ENCODE data around the gene DNAJA2.

DNA sequence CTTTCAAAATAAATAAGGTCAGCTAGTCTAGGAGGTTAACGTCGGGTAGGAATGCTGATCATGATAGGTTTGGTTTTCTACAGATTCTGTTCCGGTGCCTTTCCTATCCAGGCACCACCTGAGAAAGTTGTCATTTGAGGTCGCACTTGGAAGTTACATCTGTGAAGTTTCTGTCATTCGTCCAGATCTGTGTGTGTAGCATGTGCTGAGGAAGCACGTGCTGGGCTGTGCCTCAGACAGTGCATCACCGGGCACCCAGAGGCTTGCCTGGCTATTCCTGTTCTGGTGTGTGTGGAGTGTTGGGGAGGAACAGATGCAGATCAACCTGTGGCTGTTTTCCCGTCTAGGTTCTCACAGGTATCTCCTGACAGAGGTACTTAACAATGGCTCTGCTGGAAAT, 42.6 kb downstream of the DNAJA2 start:
- TF ChIP-seq, protein P1, sequence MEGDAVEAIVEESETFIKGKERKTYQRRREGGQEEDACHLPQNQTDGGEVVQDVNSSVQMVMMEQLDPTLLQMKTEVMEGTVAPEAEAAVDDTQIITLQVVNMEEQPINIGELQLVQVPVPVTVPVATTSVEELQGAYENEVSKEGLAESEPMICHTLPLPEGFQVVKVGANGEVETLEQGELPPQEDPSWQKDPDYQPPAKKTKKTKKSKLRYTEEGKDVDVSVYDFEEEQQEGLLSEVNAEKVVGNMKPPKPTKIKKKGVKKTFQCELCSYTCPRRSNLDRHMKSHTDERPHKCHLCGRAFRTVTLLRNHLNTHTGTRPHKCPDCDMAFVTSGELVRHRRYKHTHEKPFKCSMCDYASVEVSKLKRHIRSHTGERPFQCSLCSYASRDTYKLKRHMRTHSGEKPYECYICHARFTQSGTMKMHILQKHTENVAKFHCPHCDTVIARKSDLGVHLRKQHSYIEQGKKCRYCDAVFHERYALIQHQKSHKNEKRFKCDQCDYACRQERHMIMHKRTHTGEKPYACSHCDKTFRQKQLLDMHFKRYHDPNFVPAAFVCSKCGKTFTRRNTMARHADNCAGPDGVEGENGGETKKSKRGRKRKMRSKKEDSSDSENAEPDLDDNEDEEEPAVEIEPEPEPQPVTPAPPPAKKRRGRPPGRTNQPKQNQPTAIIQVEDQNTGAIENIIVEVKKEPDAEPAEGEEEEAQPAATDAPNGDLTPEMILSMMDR (IDR thresholded peaks at IDR 0.05) = no peak
- no peak for TF ChIP-seq EP300 (IDR thresholded peaks at IDR 0.05)

All from ovary (tissue), 3 donors.